Activated T-helper 17 cell treated with anti-CD3 and anti-CD28 coated beads, Interleukin-2, amount 50 U/mL, for 72 hours (primary cell): Measurements from ENCODE around the gene SFXN3. TPM values are rescaled to one million over a fixed set of nuclear protein-coding genes. Genes with fewer than 3 reads are reported as not detected.

Source experiments
- total RNA-seq, 2 donors: library from RNA; stranded (reverse); gene quantifications; one replicate each; pipeline ENCODE4 v1.2.3, GENCODE V29; 2022

The SFXN3 gene
- total RNA-seq, 2 donors from 2014 or later = 45.9 to 150 TPM

Other genes with a start within 250 kb of the SFXN3 start
- 10 to 100 TPM; 41.3 to 44.1 TPM for gene SLF2, start 118.3 kb upstream of the SFXN3 start, total RNA-seq
- 1 to 10 TPM; 1.4 to 3.8 TPM for gene SEMA4G, start 61.7 kb upstream of the SFXN3 start, total RNA-seq
- 10 to 100 TPM; 50.1 to 58.7 TPM for gene MRPL43, start 43.7 kb upstream of the SFXN3 start, total RNA-seq
- gene TWNK, start 43.7 kb upstream of the SFXN3 start, total RNA-seq = 10 to 100 TPM; 12.0 to 24.9 TPM
- 10 to 100 TPM; 15.0 to 24.8 TPM for gene LZTS2, start 31.4 kb upstream of the SFXN3 start, total RNA-seq
- gene PDZD7, start 105 bp upstream of the SFXN3 start, total RNA-seq = 1 to 10 TPM in 1 of 2 donors, under 1 TPM in 1; 0.48 to 2.9 TPM
- gene KAZALD1, start 30.8 kb downstream of the SFXN3 start, total RNA-seq = under 1 TPM; 0.45 to 0.71 TPM
- not detected for gene TLX1, start 100.1 kb downstream of the SFXN3 start, total RNA-seq
- gene LBX1, start 198.2 kb downstream of the SFXN3 start, total RNA-seq = not detected